Skin epidermis (tissue), 12 donors: Measurements from ENCODE around the gene DUSP22.
"Not testable (repeated sequence)": the region's sequence is repeated elsewhere in the genome, so short reads cannot be mapped to it uniquely, and the experiment has no call there.

Experiments used
- H3K27ac ChIP-seq, 21 experiments: fragments of 200-600 bp; sonication (generic) in 11 of 21; one replicate each; pipeline ENCODE4 v1.5.0; 2020; ENCODE audit warnings: mild to moderate bottlenecking in 3 of 21, inconsistent platforms in 2 of 21, moderate library complexity in 2 of 21
- H3K4me3 ChIP-seq, 7 experiments: fragments of 200-600 bp; sonication (generic) in 2 of 7; one replicate each; pipeline ENCODE4 v1.5.0; 2020; ENCODE audit warnings: inconsistent platforms in 2 of 7, mild to moderate bottlenecking in 2 of 7, moderate library complexity in 1 of 7

Gene DUSP22

DNA sequence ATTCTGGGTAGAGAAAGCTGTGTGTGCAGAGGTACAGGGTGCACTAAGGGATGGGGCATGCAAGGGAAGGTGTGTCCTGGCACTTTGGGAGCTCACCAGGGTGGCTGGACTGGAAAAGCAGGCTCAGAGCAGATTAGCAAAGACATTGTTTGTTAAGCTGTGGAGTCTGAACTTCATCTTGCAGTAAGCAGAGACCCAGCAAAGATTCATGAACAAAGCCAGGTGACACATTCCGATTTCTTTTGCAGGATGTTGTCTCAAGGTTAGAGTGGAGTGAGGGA is 28.8 kb downstream of the DUSP22 start:
- Histone ChIP-seq H3K4me3 (no peak overlapping the region), H3K27ac (no peak overlapping the region)

DNA sequence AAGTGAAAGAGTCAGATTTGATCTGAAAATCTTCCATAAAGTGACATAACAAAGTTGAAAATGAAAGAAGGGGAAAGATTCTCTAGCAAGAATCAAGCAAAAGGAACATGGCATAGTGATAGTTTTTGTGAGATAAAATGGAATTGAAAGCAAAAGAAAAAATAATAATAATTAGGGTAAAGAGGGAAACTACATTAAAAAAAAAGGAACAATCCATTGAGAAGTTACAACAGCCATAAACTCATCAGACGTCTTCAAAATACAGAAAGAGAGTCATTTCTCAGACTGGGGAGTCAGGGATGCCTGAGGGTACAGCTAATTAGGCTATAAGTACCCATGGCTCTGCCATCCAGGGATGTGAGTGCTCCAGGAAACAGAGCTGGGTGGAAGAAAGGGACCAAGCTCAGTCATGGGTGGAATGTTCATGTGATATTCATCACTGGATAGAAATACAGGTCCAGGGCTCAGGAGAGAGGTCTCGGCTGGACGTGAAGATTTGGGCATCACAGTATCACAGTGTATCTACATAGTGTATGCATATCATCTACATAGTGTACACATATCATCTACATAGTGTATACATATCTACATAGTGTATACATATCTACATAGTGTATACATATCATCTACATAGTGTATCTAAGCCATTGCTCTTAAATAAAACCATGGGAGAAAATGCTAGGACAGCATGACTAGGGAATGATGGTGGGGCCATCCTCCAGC is 29.4 kb downstream of the DUSP22 start:
- no peak overlapping the region for H3K27ac ChIP-seq
- no peak overlapping the region for H3K4me3 ChIP-seq

DNA sequence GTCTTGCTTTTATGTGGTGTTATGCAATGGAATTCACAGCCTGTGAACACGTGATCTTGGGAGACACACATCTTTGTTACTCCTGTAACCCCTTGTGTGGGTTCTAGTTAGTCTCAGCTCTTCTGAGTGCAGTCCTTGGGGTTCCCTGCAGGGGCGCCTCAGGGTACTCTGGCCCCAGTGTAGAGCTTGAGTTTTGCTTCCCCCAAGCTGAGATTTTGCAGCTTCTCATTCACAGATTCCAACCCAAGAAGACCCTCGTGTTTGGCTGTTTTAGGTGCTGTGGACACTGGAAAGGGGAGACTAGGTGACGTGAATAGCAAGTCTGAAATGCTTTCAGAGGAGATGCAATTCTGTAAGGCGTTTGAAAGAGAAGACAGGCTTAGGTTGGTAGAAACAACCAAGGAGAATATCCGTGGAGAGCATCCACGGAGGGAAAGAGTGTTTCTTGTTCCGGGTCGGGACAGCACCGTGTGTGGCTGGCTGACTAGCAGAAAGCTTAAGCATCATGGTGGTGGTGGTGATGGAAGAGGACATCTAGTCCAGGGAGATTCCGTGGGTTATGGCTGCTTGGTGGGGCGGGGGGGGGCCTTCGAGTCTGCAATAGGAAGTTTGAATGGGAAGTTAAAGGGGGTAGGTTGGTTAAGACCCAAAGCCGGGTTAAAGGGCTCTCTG is 30.1 kb downstream of the DUSP22 start:
- Histone ChIP-seq H3K27ac (no peak overlapping the region), H3K4me3 (no peak overlapping the region)

DNA sequence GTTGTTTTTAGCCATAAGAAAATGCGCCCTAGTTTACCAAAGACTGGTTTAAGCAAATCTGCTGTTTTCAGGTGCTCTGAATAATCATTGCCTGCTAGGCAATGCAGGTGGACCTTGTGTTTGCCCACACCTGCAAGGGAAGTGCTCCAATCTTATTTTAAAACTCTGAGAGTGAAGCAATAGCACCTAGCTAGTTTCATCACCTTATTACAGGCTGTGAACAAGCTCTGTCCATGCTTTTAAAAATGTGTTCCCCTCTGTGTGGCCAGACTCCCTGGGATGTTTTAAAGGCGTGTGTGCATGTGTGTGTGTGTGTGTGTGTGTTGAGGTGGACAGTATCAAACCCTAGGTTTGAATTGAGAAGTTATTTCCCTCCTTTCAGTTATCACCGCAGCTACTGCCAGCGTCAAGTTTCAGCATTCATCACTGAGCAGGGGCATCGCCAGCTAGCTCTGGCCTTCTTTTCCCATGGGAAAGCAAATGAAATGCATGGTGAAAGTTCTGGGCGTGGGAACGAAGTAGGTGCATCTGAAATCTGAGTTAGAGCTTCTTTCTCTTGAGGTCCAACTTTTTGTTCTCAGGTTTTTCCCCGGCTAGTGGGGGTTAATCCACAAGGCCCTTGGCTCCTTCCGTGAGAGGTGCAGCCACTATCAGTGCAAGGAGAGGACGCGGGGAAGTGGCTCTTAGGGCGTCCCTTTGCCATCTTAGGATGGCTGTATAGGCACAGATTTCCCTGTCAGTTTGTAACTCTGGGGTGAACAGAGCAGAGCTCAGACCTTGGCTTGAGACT is 30.8 kb downstream of the DUSP22 start:
- H3K4me3 ChIP-seq = no peak overlapping the region
- H3K27ac ChIP-seq = no peak overlapping the region

DNA sequence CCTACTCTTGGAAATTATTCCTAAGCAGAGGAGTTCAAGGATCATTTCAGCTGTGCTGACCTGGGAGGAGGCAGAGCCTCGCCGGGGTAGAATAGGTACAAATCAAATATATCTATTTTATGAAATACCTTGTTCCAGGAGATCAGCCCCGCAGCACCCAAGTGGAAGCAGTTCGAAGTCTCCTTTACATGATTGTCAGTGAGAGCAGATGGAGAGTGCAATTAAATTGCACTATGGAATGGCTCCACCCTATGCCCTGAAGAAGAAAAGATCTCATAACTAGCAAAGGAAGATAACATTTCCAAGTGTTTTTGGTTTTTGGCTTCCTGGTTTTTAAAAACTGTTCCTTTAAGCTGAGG is 31.4 kb downstream of the DUSP22 start:
- Histone ChIP-seq H3K4me3 (no peak overlapping the region), H3K27ac (no peak overlapping the region)

DNA sequence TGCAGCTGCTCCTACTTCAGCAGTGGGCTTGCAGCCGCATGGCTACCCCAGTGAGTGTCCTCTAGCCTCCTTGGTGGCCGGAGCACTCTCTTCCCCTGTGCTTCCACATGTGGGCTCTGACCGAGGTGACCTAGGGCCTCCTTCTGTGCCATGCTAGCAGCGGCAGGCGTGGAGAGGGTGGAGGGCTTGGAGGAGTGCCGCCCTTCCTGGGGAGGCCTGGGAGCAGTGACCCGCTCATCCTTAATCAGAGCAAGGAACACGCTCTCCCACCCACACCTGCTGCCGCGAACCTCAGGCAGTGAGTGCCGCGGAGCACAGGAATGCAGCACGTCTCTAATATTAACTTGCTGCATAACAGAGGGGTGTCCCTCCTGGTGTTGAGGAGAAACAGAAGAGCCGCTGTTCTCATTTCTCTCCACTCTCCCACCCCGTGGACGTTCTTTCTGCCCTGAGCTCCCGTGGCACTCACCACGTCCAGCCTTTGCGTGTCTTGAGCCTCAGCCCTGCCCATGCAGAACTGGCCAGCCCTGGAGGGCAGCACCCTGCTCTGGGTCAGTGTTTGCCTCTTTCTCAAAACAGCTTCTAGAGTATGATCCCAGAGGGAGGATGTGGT is 31.9 kb downstream of the DUSP22 start:
- no peak overlapping the region for H3K27ac ChIP-seq
- H3K4me3 ChIP-seq = no peak overlapping the region

DNA sequence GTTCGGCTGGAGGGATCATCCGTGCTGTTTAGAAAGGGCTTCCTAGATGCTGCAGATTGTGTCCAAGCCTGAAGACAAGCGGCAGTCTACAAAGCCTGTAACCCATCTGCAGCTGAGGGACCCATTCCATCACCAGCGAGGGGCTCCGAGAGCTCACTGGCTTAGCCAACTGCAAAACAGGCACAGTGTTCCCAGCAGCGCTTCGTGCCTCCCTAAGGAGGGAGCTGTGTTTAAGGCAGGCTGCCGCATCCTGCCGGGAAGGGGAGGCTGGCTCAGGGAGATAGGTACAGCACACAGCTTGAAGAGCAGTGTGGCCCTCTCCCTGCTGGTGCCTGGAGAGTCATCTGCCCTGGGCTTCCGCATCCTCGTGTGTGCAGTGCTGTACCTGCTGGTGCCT is 32.4 kb downstream of the DUSP22 start:
- Histone ChIP-seq H3K4me3 (no peak overlapping the region), H3K27ac (no peak overlapping the region)

DNA sequence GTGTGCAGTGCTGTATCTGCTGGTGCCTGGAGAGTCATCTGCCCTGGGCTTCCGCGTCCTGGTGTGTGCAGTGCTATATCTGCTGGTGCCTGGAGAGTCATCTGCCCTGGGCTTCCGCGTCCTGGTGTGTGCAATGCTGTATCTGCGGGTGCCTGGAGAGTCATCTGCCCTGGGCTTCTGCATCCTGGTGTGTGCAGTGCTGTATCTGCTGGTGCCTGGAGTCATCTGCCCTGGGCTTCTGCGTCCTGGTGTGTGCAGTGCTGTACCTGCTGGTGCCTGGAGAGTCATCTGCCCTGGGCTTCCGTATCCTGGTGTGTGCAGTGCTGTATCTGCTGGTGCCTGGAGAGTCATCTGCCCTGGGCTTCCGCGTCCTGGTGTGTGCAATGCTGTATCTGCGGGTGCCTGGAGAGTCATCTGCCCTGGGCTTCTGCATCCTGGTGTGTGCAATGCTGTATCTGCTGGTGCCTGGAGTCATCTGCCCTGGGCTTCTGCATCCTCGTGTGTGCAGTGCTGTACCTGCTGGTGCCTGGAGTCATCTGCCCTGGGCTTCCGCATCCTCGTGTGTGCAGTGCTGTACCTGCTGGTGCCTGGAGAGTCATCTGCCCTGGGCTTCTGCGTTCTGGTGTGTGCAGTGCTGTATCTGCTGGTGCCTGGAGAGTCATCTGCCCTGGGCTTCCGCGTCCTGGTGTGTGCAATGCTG is 33.0 kb downstream of the DUSP22 start:
- not testable (repeated sequence) for H3K27ac ChIP-seq, H3K4me3 ChIP-seq

DNA sequence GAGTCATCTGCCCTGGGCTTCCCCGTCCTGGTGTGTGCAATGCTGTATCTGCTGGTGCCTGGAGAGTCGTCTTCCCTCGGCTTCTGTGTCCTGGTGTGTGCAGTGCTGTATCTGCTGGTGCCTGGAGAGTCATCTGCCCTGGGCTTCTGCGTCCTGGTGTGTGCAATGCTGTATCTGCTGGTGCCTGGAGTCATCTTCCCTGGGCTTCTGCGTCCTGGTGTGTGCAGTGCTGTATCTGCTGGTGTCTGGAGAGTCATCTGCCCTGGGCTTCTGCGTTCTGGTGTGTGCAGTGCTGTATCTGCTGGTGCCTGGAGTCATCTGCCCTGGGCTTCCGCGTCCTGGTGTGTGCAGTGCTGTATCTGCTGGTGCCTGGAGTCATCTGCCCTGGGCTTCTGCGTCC is 33.8 kb downstream of the DUSP22 start:
- H3K4me3 ChIP-seq = not testable (repeated sequence)

DNA sequence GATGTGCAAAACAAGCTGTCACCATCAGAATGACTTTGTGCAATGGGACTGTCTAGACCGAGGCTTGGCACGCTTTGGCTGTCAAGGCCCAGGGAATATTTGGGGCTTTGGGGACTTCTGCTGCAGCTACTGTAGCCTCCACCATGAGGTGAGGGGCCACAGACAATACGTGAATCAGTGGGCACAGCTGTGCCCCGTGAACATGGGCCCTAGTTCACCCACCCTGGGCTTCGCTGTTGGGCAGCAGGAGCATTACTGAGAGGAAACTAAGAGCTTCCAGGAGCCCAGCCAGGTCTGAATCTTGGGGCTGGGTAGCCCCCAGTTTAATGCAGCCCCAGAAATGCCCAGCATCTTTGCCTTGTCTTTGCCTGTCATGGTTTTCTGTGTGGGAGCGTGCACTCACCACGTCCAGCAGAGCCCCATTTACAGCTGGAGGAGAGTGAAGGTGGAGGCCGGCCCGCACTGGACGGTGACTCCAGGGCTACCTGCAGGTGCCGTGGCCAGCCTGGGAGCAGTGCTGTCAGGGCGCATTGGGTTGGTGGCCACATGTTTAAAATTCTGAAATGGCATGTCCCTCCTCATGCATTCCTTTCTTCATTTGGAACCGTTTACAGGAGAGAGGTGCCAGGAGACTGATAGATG is 34.7 kb downstream of the DUSP22 start:
- H3K4me3 ChIP-seq = no peak overlapping the region
- peak overlapping the region in 4 of 21 experiments; percentile 4 to 59 (median 34) for H3K27ac ChIP-seq

More for the DNA sequence above, 33.8 kb downstream of the DUSP22 start:
- H3K27ac ChIP-seq = not testable (repeated sequence)

DNA sequence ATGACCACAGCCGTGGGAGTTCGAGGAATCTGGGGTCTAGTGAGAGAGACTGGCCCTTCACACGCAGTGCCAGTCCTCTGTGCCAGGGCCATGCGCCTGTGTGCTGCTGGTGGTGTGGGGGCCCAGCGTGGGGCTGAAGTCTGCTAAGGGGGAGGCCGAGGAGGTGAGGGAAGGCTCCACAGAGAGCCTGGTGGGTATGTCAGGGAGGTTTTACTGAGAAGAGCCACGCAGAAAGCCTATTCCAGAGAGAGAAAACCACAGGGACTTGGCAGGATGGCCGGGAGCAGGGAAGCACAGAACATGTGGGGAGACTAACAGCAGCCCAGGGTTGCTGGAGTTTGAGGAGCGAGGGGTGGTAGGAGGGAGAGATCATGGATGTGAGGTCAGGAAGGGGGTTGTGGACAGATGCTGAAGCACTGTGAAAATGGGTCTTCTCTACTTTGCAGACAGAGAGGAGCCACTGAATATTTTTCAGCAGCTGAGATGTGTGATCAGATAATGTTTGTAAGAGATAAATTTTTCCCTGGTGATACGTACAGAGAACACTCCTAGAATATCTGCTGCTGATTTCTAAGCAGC is 35.3 kb downstream of the DUSP22 start:
- Histone ChIP-seq H3K4me3 (no peak overlapping the region), H3K27ac (peak overlapping the region in 6 of 21 experiments; percentile 3 to 59 (median 15))

DNA sequence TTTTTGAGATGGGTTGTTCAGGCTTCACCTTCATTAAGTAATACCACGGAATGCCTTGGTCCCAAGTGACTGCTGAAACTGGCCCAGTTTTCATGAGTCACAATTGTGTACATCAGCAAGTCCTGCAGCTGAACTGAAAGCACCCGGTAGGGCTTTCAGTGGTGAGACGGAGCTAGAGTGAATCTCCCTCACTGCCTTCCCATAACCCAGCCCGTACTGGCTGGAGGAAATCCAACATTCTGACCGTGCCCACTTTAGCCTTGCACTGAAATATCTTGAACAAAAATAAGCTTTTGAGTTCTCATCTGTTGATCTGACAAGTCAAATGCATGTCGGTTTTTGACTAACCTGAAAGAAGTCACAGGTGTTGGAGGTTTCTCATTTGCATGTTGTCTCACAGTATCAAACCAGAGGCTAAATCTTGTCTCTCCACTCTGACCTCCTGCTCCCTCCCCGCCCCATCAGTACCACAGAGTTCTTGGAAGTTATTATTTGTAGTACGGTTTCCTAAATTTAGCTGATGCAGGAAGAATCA is 35.9 kb downstream of the DUSP22 start:
- Histone ChIP-seq H3K27ac (peak overlapping the region in 3 of 21 experiments; percentile 11 to 59 (median 17)), H3K4me3 (no peak overlapping the region)

DNA sequence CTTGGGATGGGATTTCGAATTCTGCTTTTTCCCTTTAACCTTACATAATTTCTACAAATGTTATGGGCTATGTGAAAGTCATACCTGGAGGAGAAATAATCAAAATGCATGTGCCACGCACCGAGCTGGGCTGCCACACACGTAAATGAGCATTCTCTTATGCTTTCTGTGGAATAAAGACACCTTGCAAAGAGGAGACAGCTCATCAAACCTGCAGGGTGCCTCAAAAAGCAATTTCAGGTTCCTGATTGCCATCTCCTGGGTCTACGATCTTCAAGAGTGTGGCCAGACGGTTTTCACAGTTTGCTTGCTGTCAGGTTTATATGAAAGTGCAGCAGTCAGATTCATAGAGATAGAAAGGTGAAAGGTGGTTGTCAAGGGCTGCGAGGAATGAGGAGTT is 36.6 kb downstream of the DUSP22 start:
- Histone ChIP-seq H3K27ac (no peak overlapping the region), H3K4me3 (no peak overlapping the region)

DNA sequence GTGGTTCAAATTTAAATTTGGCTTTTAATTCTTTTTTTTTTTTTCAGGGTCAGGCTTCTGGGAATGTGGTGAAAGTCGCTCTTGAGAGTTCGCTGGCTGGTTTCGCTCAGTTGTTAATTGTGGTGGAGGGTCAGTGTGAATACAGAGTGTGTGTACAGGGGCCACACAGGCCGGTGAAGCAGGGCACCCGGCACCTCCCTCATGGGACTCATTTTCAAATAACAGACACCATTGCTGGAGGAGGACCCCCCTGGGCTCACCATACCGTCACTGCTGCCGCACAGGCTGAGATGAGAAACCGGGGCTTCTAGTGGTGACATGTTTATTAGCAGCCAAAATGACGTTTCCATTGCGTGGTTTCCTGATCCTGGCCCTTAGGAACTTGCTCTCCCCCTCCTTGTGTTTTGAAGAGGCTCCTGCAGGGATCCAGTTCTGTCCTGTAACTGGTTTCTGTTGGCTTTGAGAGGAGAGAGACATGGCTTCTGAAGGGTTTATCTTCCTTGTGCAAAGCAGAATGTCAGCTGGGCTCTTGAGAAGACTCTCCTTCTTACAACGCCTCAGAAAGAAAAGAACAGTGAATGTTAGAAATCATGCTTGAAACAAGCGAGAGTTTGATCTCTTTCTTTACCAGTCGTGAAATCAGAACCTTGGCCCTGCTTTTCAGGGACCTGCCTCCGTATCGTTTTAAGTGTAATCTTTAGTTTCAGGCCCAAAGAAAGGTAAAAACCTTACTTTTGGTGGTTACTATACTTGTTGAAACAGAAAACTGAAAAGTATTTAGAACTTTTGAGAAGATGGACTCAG is 37.8 kb downstream of the DUSP22 start:
- Histone ChIP-seq H3K4me3 (no peak overlapping the region), H3K27ac (no peak overlapping the region)

DNA sequence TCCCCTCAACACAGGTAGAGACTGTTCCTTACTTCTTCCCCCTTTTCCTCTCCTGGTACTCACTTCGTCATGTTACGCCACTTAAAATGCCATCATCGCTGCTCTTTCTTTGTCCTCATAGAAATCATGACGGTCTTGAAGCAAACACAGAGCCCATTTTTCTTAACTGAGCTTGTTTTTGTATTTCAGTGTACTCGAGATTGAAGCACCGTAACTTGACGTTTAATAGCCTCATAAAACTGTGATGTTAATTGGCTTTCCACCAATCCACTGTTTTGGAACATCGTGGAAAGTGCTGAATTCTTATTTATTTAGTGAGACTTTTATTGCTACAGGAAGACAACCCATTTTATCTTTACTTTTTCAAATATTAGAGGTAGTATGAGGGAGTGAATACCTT is 38.7 kb downstream of the DUSP22 start:
- Histone ChIP-seq H3K27ac (no peak overlapping the region), H3K4me3 (no peak overlapping the region)

DNA sequence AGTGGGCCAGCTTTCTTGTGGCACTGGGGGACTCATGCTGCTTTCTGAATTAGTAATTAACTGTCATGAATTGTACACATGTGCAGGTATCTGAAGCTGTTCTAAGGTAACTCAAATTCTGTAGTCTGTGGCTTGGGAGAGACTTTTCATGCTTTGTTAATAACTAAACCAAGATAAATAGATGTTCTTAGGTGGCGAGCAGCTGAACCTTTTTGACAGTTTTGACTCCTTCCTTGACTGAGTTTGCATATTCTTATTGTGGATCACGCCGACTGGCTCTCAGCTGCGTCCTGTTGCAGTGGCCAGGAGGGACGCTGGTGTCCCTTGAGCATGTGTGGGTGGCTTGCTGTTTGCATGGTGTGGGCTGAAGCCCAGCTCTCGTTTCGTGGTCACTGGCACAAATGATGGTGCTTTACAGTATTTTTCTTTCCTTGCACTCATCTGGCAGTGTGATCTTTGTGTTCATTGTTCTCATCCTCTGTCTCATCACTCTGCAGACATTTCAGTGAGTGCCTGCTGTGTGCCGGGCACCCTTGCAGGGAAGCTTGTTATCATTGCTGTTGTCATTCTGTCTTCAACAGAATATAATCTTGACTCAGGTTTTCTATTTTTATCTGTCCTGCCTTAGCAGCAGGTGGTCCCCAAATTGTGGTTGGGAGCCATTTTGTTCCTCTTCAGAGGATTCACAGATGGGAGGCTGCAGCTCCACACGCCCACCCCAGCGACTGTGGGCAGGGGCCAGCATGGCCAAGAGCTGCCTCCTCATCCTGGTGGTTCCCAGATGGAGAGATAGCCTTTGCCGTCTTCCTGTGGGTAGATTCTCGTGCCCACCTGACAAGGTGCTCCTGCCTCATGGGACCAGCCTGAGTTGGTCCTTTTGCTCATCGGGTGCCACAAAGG is 39.6 kb downstream of the DUSP22 start:
- Histone ChIP-seq H3K4me3 (no peak overlapping the region), H3K27ac (no peak overlapping the region)

DNA sequence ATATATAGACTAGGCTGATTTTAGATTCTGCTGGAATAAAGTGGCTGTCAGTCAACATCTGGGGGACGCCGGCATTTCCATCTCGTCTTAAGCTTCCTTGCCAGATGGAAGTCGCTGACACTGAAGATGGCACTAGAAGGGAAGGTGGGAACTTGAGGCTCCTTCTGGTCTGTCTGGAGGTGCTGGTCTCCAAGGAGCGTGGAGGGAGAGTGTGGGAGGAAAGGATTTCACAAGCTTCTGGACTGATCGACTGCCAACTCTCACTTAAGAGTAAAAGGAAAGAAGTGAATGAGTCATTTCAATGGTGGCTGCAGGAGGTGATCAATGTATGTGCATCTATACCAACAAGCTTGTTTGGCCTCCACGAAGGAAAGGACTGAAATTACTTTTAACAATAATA is 40.4 kb downstream of the DUSP22 start:
- H3K27ac ChIP-seq = no peak overlapping the region

More for the DNA sequence above, 40.4 kb downstream of the DUSP22 start:
- H3K4me3 ChIP-seq = no peak overlapping the region
